ENCODE data around the gene PCAT7. TPM values are rescaled to one million over a fixed set of nuclear protein-coding genes. Genes with fewer than 3 reads are reported as not detected.

PCAT7 gene
- total and polyA plus RNA-seq, 4 experiments from 2014 or later, result not detected

DNA sequence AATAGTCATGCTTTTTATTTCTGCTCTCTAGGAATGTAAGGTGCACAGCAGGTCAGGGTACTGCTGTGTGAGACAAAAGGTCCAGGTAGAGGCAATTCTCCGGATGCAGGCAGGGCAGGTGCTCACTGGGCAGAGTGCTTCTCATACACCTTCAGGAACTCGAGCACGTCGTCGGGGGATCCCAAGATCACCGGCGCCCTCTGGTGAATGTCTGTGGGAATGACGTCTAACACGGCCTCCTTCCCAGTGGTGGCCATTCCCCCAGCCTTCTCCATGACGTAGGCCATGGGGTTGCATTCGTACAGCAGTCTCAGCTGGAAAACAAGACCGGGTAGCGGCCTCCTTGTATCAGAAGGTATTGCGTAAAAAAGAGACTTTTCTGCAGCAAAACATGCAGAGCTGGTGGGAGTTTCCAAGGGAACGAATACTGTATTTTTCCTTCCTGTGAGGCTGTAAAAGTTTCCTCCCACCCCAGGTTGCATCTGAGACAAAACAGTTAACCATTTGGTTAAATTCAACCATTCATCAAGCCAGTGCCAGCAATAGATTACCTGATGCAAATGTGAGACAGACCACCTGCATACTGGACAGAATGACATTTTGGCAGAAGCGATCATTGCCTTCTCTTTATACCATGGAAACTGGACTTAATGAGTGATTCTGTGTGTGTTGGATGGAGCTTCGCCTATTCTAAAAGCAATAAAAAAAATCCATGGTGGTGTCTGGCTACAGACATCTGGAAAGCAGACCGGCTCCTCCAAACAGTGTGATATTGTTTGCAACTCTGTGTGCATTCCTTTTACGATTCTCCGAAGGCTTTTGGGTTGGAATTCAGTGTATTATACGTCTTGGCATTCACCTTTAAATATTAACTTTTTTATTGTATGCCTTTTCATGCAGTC lies 48.6 kb downstream of the PCAT7 start:
- POLR2A ChIA-PET (ENCODE audit: partially characterized antibody), result no interaction called here
- no peaks in the 10 kb centered on the region for H3K4me1 ChIP-seq (ENCODE audit: insufficient read depth, low read length)
- no peaks in the 10 kb centered on the region for H3K27me3 ChIP-seq (ENCODE audit: insufficient read depth, low read length)
- intact Hi-C loops (cut with micrococcal nuclease), result loop anchor here (1.0 kb wide), 1 partner anchor 49 kb away; no protein-coding TSS in a partner anchor
- Mint-ChIP-seq H3K27me3 (peaks cover 0 to 1% of the 10 kb centered on the region in 2 donors), H3K9me3 (no peaks in the 10 kb centered on the region), H3K36me3 (peaks cover 0 to 2% of the 10 kb centered on the region in 2 donors), H3K4me1 (peaks cover 4 to 7% (median 6%) of the 10 kb centered on the region in 4 donors), H3K27ac (peak overlapping the region in 1 of 7 donors; percentile 41), H3K4me3 (peak overlapping the region in 1 of 8 donors; percentile 12)
- no peaks in the 10 kb centered on the region for H3K36me3 ChIP-seq (ENCODE audit: insufficient read depth, low read length)
- no peak overlapping the region for H3K4me3 ChIP-seq (ENCODE audit: low read length in 2 of 2)
- DNase-seq, result peak; percentile 41 to 65 (median 53)
- CTCF ChIA-PET (ENCODE audit: partially characterized antibody), result interaction anchor here (2.1 kb wide), 1 partner anchor 10 kb away, joined by 5 read pairs; the partner anchor contains the start of gene FBP2
- no peak overlapping the region for H3K27ac ChIP-seq (ENCODE audit: low read depth, low read length)
- H3K9me3 ChIP-seq (ENCODE audit: control insufficient read depth in 1 of 2, low read length in 2 of 2), result no peaks in the 10 kb centered on the region

DNA sequence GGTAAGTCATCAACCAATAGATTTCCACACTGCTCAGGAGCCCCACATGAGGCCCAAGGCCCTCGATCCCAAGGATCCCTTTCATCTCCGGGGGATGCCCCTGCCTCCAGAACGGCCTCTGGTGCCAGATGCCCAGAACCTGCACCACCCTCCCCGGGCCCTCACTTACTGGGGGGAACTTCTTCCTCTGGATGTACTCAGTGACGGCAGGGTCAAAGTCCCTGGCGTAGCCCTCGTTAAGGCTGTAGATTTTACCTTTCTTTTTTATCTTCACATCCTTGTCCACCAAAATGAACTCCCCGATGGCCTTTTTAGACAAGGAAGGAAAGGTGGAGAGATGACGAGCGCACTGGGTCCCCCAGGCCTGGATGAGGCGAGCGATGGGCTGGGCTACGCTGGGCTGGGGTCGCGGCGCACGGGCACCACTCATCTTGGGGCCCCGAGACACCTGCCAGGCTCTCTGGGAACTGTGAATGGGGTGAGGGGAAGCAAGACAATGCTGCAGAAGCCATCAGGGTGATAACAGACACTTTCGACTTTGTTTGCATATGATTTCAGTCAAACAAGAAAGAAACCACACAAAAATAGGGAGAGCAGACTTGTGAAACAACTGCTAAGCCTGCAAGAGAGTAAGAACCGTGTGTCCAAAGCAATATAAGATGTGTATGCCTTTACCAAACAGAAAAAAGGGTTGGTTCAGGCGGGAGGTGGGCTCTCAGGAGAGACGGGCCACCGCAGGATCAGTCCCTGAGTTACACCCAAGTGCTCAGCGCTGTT lies 52.0 kb downstream of the PCAT7 start:
- POLR2A ChIA-PET (ENCODE audit: partially characterized antibody), result no interaction called here
- intact Hi-C loops (cut with micrococcal nuclease), result no loop called here

GRCh38 chr9:94607423-94607691 lies 52.5 kb downstream of the PCAT7 start:
- intact Hi-C loops (cut with micrococcal nuclease), result no loop called here
- POLR2A ChIA-PET (ENCODE audit: partially characterized antibody), result no interaction called here
- H3K27me3 Mint-ChIP-seq, result peaks cover 0 to 4% of the 10 kb centered on the region in 2 donors

More for the DNA sequence above, 52.0 kb downstream of the PCAT7 start:
- H3K27me3 Mint-ChIP-seq, result no peaks in the 10 kb centered on the region
- H3K36me3 ChIP-seq (ENCODE audit: insufficient read depth, low read length), result no peaks in the 10 kb centered on the region
- H3K4me1 ChIP-seq (ENCODE audit: insufficient read depth, low read length), result peaks cover 3% of the 10 kb centered on the region
- no peak overlapping the region for H3K27ac ChIP-seq (ENCODE audit: low read depth, low read length)
- H3K9me3 ChIP-seq (ENCODE audit: control insufficient read depth in 1 of 2, low read length in 2 of 2), result no peaks in the 10 kb centered on the region
- H3K4me3 Mint-ChIP-seq, result no peak overlapping the region
- H3K9me3 Mint-ChIP-seq, result no peaks in the 10 kb centered on the region
- peaks cover 0 to 2% of the 10 kb centered on the region in 2 donors for H3K36me3 Mint-ChIP-seq
- no peak overlapping the region for H3K27ac Mint-ChIP-seq
- CTCF ChIA-PET (ENCODE audit: partially characterized antibody), result no interaction called here
- H3K4me1 Mint-ChIP-seq, result peaks cover 6 to 10% (median 8%) of the 10 kb centered on the region in 4 donors
- H3K27me3 ChIP-seq (ENCODE audit: insufficient read depth, low read length), result no peaks in the 10 kb centered on the region
- DNase-seq, result no peak
- H3K4me3 ChIP-seq (ENCODE audit: low read length in 2 of 2), result no peak overlapping the region

GRCh38 chr9:94610181-94610606 lies 55.3 kb downstream of the PCAT7 start:
- no peaks in the 10 kb centered on the region for H3K9me3 Mint-ChIP-seq
- no peak overlapping the region for H3K27ac Mint-ChIP-seq
- POLR2A ChIA-PET (ENCODE audit: partially characterized antibody), result no interaction called here

More at GRCh38 chr9:94607423-94607691, 52.5 kb downstream of the PCAT7 start:
- no peak overlapping the region for H3K4me3 ChIP-seq (ENCODE audit: low read length in 2 of 2)
- H3K36me3 ChIP-seq (ENCODE audit: insufficient read depth, low read length), result no peaks in the 10 kb centered on the region
- H3K27ac ChIP-seq (ENCODE audit: low read depth, low read length), result no peak overlapping the region
- Mint-ChIP-seq H3K9me3 (no peaks in the 10 kb centered on the region), H3K4me3 (no peak overlapping the region), H3K27ac (no peak overlapping the region), H3K4me1 (peaks cover 10 to 15% (median 13%) of the 10 kb centered on the region in 4 donors), H3K36me3 (peaks cover 0 to 2% of the 10 kb centered on the region in 2 donors)
- H3K9me3 ChIP-seq (ENCODE audit: control insufficient read depth in 1 of 2, low read length in 2 of 2), result no peaks in the 10 kb centered on the region
- H3K27me3 ChIP-seq (ENCODE audit: insufficient read depth, low read length), result no peaks in the 10 kb centered on the region
- peaks cover 7% of the 10 kb centered on the region for H3K4me1 ChIP-seq (ENCODE audit: insufficient read depth, low read length)
- DNase-seq, result no peak
- CTCF ChIA-PET (ENCODE audit: partially characterized antibody), result no interaction called here

GRCh38 chr9:94611638-94612068 lies 56.8 kb downstream of the PCAT7 start:
- peaks cover 6 to 9% (median 7%) of the 10 kb centered on the region in 4 donors for H3K4me1 Mint-ChIP-seq
- H3K27ac Mint-ChIP-seq, result no peak overlapping the region
- H3K36me3 Mint-ChIP-seq, result peaks cover 0 to 2% of the 10 kb centered on the region in 2 donors
- peak in 2 of 5 donors; percentile 3 to 12 for DNase-seq
- CTCF ChIA-PET (ENCODE audit: partially characterized antibody), result no interaction called here
- H3K9me3 Mint-ChIP-seq, result no peaks in the 10 kb centered on the region
- Histone ChIP-seq H3K27ac (ENCODE audit: low read depth, low read length) (no peak overlapping the region), H3K4me1 (ENCODE audit: insufficient read depth, low read length) (peaks cover 7% of the 10 kb centered on the region), H3K4me3 (ENCODE audit: low read length in 2 of 2) (no peak overlapping the region), H3K27me3 (ENCODE audit: insufficient read depth, low read length) (no peaks in the 10 kb centered on the region), H3K36me3 (ENCODE audit: insufficient read depth, low read length) (no peaks in the 10 kb centered on the region), H3K9me3 (ENCODE audit: control insufficient read depth in 1 of 2, low read length in 2 of 2) (no peaks in the 10 kb centered on the region)
- peak overlapping the region in 1 of 8 donors; percentile 33 for H3K4me3 Mint-ChIP-seq
- POLR2A ChIA-PET (ENCODE audit: partially characterized antibody), result no interaction called here
- intact Hi-C loops (cut with micrococcal nuclease), result no loop called here
- H3K27me3 Mint-ChIP-seq, result peaks cover 0 to 4% of the 10 kb centered on the region in 2 donors

More at GRCh38 chr9:94610181-94610606, 55.3 kb downstream of the PCAT7 start:
- intact Hi-C loops (cut with micrococcal nuclease), result no loop called here
- H3K4me1 Mint-ChIP-seq, result peaks cover 6 to 9% (median 7%) of the 10 kb centered on the region in 4 donors
- no peaks in the 10 kb centered on the region for H3K27me3 ChIP-seq (ENCODE audit: insufficient read depth, low read length)
- peaks cover 0 to 2% of the 10 kb centered on the region in 2 donors for H3K36me3 Mint-ChIP-seq
- no peaks in the 10 kb centered on the region for H3K9me3 ChIP-seq (ENCODE audit: control insufficient read depth in 1 of 2, low read length in 2 of 2)
- CTCF ChIA-PET (ENCODE audit: partially characterized antibody), result no interaction called here
- peaks cover 7% of the 10 kb centered on the region for H3K4me1 ChIP-seq (ENCODE audit: insufficient read depth, low read length)
- no peak overlapping the region for H3K4me3 Mint-ChIP-seq
- H3K4me3 ChIP-seq (ENCODE audit: low read length in 2 of 2), result no peak overlapping the region
- peaks cover 0 to 4% of the 10 kb centered on the region in 2 donors for H3K27me3 Mint-ChIP-seq
- H3K27ac ChIP-seq (ENCODE audit: low read depth, low read length), result no peak overlapping the region
- no peak for DNase-seq
- no peaks in the 10 kb centered on the region for H3K36me3 ChIP-seq (ENCODE audit: insufficient read depth, low read length)

GRCh38 chr9:94612071-94612470 lies 57.2 kb downstream of the PCAT7 start:
- no peaks in the 10 kb centered on the region for H3K36me3 ChIP-seq (ENCODE audit: insufficient read depth, low read length)
- no peak overlapping the region for H3K27ac ChIP-seq (ENCODE audit: low read depth, low read length)
- H3K4me3 ChIP-seq (ENCODE audit: low read length in 2 of 2), result no peak overlapping the region
- Mint-ChIP-seq H3K27ac (no peak overlapping the region), H3K4me3 (no peak overlapping the region), H3K27me3 (peaks cover 0 to 4% of the 10 kb centered on the region in 2 donors), H3K9me3 (no peaks in the 10 kb centered on the region), H3K4me1 (peaks cover 6 to 9% (median 7%) of the 10 kb centered on the region in 4 donors), H3K36me3 (no peaks in the 10 kb centered on the region)
- intact Hi-C loops (cut with micrococcal nuclease), result no loop called here
- no peaks in the 10 kb centered on the region for H3K27me3 ChIP-seq (ENCODE audit: insufficient read depth, low read length)
- ChIA-PET CTCF (ENCODE audit: partially characterized antibody) (no interaction called here), POLR2A (ENCODE audit: partially characterized antibody) (no interaction called here)
- no peaks in the 10 kb centered on the region for H3K9me3 ChIP-seq (ENCODE audit: control insufficient read depth in 1 of 2, low read length in 2 of 2)
- H3K4me1 ChIP-seq (ENCODE audit: insufficient read depth, low read length), result peaks cover 7% of the 10 kb centered on the region
- no peak for DNase-seq

GRCh38 chr9:94613003-94613402 lies 58.1 kb downstream of the PCAT7 start:
- no peak for DNase-seq
- no peak overlapping the region for H3K27ac Mint-ChIP-seq
- peaks cover 6 to 9% (median 7%) of the 10 kb centered on the region in 4 donors for H3K4me1 Mint-ChIP-seq
- peaks cover 7% of the 10 kb centered on the region for H3K4me1 ChIP-seq (ENCODE audit: insufficient read depth, low read length)
- H3K27ac ChIP-seq (ENCODE audit: low read depth, low read length), result no peak overlapping the region
- H3K36me3 Mint-ChIP-seq, result no peaks in the 10 kb centered on the region
- no peaks in the 10 kb centered on the region for H3K36me3 ChIP-seq (ENCODE audit: insufficient read depth, low read length)
- H3K9me3 Mint-ChIP-seq, result no peaks in the 10 kb centered on the region
- H3K4me3 Mint-ChIP-seq, result no peak overlapping the region
- no peak overlapping the region for H3K4me3 ChIP-seq (ENCODE audit: low read length in 2 of 2)
- H3K9me3 ChIP-seq (ENCODE audit: control insufficient read depth in 1 of 2, low read length in 2 of 2), result no peaks in the 10 kb centered on the region
- H3K27me3 Mint-ChIP-seq, result peaks cover 0 to 4% of the 10 kb centered on the region in 2 donors
- POLR2A ChIA-PET (ENCODE audit: partially characterized antibody), result no interaction called here
- intact Hi-C loops (cut with micrococcal nuclease), result no loop called here
- no peaks in the 10 kb centered on the region for H3K27me3 ChIP-seq (ENCODE audit: insufficient read depth, low read length)
- CTCF ChIA-PET (ENCODE audit: partially characterized antibody), result no interaction called here
